H1 (cell line): ENCODE measurements around the gene LBH.

Source experiments
- EZH2 ChIP-seq: fragments of 200-600 bp; sonication (generic); IDR thresholded peaks from 2 replicates; pipeline ENCODE4 v1.7.1; 2012; ENCODE audit warnings: low read depth, mild to moderate bottlenecking, moderate library complexity, low read length, inconsistent platforms; ENCODE audit not compliant: severe bottlenecking
- POLR2A ChIP-seq, 2 experiments: IDR thresholded peaks; 1 replicate in 1 of 2; 2 replicates in 1 of 2; pipeline ENCODE4 v1.6.1; 2011; ENCODE audit warnings: low read depth in 2 of 2, low read length in 2 of 2, mild to moderate bottlenecking in 2 of 2; ENCODE audit errors: control extremely low read depth in 1 of 2
- POLR2AphosphoS5 ChIP-seq: IDR thresholded peaks from 2 replicates; pipeline ENCODE4 v1.6.1; 2011; ENCODE audit warnings: low read depth, low read length
- TEAD4 ChIP-seq: IDR thresholded peaks from 2 replicates; pipeline ENCODE4 v1.6.1; 2012; ENCODE audit warnings: low read depth, low read length, inconsistent platforms, mixed read lengths
- ZNF274 ChIP-seq: IDR thresholded peaks from 2 replicates; pipeline ENCODE4 v1.7.0; 2012; ENCODE audit warnings: low read length, borderline replicate concordance; ENCODE audit errors: extremely low read depth
- TF ChIP-seq, protein P1 (sequence below), 3 experiments: IDR thresholded peaks; 1 replicate in 2 of 3; 2 replicates in 1 of 3; pipeline versions ENCODE4 v1.5.1 to v1.6.1; 2011; ENCODE audit warnings: low read length in 3 of 3, mild to moderate bottlenecking in 3 of 3, inconsistent platforms in 2 of 3, low read depth in 1 of 3, moderate library complexity in 1 of 3; ENCODE audit not compliant: insufficient read depth in 1 of 3; ENCODE audit errors: control extremely low read depth in 1 of 3

- no peak for TF ChIP-seq POLR2A (IDR thresholded peaks at IDR 0.05; ENCODE audit: control extremely low read depth in 1 of 2, low read depth in 2 of 2, low read length in 2 of 2)
- TF ChIP-seq, protein P1, sequence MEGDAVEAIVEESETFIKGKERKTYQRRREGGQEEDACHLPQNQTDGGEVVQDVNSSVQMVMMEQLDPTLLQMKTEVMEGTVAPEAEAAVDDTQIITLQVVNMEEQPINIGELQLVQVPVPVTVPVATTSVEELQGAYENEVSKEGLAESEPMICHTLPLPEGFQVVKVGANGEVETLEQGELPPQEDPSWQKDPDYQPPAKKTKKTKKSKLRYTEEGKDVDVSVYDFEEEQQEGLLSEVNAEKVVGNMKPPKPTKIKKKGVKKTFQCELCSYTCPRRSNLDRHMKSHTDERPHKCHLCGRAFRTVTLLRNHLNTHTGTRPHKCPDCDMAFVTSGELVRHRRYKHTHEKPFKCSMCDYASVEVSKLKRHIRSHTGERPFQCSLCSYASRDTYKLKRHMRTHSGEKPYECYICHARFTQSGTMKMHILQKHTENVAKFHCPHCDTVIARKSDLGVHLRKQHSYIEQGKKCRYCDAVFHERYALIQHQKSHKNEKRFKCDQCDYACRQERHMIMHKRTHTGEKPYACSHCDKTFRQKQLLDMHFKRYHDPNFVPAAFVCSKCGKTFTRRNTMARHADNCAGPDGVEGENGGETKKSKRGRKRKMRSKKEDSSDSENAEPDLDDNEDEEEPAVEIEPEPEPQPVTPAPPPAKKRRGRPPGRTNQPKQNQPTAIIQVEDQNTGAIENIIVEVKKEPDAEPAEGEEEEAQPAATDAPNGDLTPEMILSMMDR (IDR thresholded peaks at IDR 0.05; ENCODE audit: control extremely low read depth in 1 of 3, insufficient read depth in 1 of 3, low read depth in 1 of 3, low read length in 3 of 3), result no peak
- no peak for TF ChIP-seq EZH2
- TF ChIP-seq POLR2AphosphoS5, result no peak
- no peak for TF ChIP-seq ZNF274
- TF ChIP-seq TEAD4, result no peak
Observed at GRCh38 chr2:30259827-30260679, 28.7 kb downstream of the LBH start.
